D721Med (cell line): ENCODE data around the gene PRG2.

Experiments
- DNase-seq: peaks from one replicate; pipeline ENCODE4 v3.0.0; 2011; ENCODE audit warnings: low spot score; ENCODE audit not compliant: insufficient read length
- FAIRE-seq: peaks from 2 replicates; lab custom pipeline; 2011; peaks lifted over from hg19 to GRCh38; lab: Jason Lieb, UNC
- CTCF ChIP-seq: IDR thresholded peaks from 2 replicates; pipeline ENCODE4 v1.5.1; 2012; ENCODE audit warnings: mild to moderate bottlenecking, control low read depth; ENCODE audit not compliant: insufficient read depth; ENCODE audit errors: missing control alignments

The PRG2 gene

GRCh38 chr11:57376095-57377090 lies 14.1 kb downstream of the PRG2 start:
- no peak for DNase-seq
- TF ChIP-seq CTCF = no peak
- no peak for FAIRE-seq

- TF ChIP-seq CTCF = no peak
- FAIRE-seq (no peak), DNase-seq (no peak)
These were observed 15.0 kb downstream of the PRG2 start for GRCh38 chr11:57375490-57375889.

GRCh38 chr11:57374966-57375365 lies 15.5 kb downstream of the PRG2 start:
- TF ChIP-seq CTCF = no peak
- no peak for FAIRE-seq
- no peak for DNase-seq

GRCh38 chr11:57373146-57373545 lies 17.3 kb downstream of the PRG2 start:
- TF ChIP-seq CTCF = no peak
- no peak for DNase-seq
- FAIRE-seq = no peak

- no peak for TF ChIP-seq CTCF
- no peak for FAIRE-seq
- DNase-seq = no peak
These were observed 19.5 kb downstream of the PRG2 start for GRCh38 chr11:57370941-57371340.

GRCh38 chr11:57370251-57370650 lies 20.2 kb downstream of the PRG2 start:
- no peak for TF ChIP-seq CTCF
- DNase-seq (no peak), FAIRE-seq (no peak)

GRCh38 chr11:57368845-57369232 lies 21.6 kb downstream of the PRG2 start:
- FAIRE-seq (peak; percentile 70), DNase-seq (no peak)
- TF ChIP-seq CTCF = no peak
